Measurements from ENCODE around the gene TRRAP.

Gene TRRAP

DNA sequence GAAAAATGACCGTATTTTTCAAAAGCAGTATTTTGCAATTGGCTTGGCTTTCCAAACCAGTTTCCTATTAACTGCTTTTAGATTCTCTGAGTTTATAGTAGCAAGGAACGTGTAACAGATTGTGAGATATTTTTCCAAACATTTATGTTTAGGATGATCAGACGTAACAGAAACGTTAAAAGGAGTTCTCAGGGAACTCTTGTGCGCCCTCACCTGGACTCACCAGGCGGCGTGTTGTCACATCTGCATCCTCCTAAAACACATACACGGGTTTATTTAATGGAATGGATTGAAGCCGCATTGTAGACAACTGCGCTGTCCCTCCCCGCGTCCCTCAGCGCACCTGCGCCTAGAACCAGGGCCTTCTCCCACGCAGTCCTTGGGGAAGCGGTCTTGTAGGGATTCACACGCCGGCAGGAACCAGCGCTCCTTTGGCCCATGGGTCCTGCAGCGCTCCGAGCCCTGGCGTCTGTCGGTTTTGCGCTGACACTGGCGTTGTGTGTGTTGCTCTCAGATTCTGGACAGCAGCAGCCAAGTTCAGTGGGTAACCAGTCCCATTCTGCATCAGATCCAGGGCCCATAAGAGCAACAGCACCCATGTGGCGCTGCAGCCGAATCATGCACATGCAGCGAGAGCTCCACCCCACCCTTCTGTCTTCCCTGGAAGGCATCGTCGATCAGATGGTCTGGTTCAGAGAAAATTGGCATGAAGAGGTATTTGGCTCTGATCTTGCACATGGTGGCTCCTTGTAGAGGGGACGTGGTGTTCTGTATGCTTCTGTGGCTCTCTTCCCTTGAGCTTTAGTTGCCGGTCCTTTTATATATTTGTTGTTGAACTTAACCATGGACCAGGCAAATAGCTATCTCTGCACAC, 114.9 kb downstream of the TRRAP start:
- no peak for DNase-seq

DNA sequence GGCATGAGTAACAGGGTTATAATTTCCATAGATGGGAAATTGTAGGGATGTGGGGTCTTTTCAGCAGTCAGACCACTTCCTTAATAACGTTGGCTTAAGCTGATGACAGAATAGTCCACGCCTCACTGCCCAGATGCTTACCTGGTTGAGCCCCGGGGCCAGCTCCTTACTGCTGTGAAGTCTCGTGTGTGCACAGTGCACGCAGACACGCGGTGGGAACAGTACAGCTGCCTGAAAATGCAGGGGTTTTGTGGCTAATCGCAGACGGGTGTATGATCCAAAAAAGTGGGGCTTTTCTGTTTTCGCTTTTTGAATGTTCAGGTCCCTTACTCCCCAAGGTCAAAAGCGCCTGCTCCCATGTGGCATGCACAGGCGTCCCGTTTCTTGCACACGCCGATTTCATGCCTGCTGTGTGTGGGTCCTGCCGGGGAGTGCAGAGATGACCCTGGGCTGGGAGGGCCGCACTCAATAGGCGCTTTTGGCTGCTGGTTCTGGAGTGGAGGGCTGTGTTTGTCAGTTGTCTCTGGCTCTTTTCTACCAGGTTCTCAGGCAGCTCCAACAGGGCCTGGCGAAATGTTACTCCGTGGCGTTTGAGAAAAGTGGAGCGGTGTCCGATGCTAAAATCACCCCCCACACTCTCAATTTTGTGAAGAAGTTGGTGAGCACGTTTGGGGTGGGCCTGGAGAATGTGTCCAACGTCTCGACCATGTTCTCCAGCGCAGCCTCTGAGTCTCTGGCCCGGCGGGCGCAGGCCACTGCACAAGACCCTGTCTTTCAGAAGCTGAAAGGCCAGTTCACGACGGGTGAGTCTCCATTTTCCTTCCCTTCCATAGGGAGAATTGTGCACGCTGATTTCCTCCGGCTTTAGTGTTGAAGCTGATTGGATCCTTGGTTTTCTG, 116.0 kb downstream of the TRRAP start:
- DNase-seq = no peak

DNA sequence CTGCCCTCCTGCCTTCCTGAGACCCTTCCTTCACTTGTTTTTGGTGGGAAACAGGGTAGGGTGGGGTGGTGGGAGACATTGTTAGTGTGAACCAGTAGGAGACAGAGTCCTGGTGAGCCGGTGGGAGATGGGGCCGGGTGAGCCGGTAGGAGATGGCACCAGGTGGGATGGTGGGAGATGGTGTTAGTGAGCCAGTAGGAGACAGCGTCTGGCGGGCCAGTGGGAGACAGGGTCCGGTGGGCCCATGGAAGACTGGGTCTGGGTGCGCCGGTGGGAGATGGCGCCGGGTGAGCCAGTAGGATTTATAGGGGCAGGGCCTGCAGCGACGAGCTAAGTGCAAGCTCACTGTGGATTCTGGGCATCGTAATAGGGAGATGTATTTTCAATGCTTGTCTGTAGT, 116.8 kb downstream of the TRRAP start:
- DNase-seq = no peak

DNA sequence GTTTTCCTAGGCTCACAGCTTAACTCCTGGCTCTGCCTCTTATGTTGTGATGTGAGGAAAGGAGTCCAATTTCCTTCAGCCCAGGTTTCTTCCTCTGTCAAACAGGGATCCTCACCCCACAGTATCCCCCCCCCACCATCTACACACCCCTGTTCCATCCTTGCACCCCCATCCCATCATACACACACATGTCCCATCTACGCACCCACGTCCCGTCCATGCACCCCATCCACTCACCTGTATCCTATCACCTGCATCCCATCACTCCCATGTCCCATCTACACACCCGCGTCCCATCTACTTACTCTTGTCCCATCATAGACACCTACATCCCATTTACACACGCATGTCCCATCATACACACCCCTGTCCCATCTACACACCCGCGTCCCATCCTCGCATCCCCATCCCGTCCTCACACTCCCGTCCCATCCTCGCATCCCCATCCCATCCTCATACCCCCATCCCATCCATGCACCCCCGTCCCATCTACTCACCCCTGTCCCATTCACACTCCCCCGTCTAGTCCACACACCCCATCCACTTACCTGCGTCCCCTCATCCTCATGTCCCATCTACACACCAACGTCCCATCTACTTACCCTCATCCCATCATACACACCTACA, 117.3 kb downstream of the TRRAP start:
- DNase-seq = no peak

DNA sequence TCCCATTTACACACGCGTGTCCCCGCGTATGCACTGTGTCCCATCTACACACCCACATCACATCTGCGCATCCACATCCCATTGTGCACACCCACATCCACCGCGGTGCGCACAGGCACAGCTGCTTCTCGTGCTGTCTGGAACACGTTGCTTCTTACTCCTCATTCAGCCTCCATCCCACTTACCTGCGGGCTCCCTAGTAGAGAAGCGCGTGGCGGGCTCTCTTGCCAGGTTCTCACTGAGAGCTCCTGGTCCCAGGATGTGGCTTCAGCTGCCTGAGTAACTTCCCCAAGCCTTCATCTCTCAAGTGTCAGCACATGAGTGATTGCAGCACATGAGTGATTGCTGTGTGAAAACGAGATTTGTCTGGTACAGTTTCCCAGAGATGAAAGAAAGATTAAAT, 117.8 kb downstream of the TRRAP start:
- DNase-seq = peak; percentile 45

DNA sequence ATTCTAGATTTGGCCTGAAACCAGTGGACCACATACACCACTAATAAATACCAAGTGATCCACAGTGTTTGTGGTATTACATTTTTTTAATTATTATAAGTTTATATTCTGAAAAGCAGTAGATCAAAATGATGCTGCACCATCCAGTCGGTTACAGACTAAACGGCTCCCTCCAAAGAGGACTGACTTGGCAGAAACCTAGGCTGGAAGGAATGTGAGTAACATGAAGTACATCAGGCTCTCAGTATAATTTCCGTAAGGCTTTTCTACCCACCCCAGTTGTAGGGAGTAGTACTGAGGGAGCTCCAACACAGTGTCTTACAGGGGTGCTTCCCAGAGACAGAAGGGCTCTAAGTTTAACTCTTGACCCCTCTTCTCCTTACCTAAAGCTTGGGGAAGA, 119.5 kb downstream of the TRRAP start:
- DNase-seq = no peak

DNA sequence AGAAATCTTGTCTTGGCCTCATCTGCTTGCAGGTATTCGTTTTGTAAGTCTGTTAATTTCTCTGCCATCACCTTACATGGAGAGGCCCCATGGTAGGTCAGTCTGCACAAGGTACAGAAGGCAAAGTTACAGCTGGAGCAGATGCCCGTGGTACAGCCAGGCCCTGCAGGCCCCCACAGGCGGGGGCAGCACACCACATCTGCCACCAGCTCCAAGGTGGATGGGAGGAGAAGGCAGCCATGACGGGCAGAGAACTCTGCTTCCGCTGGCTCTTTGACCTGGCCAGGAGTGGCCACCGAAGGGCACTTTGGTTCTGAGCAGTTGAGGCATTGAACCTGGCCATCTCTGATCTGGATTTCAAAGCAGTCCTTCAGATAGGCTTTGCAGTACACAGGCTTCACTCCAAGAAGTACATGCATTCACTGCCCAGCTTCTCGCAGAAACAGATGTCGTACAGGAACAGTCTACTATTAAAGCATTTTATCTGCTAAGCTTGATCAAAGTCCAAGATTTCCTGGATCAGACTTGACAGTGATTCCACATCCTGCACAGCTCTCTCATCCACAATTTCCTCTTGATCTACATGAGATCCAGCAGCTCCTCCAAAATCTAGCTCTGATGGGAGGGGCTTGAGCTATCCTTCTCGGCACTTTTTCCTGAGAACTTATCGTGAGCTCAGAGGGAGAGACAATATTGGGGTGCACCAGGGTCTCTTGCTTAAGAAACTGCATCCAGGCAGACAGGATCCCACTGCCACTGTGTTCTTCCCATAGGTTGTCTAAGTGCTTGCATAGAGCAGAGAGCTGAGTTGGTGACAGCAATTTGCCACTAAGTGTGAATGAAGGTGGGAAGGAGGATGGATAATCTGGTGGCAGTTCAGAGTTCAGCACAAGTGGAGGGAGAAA, 120.7 kb downstream of the TRRAP start:
- DNase-seq = no peak

DNA sequence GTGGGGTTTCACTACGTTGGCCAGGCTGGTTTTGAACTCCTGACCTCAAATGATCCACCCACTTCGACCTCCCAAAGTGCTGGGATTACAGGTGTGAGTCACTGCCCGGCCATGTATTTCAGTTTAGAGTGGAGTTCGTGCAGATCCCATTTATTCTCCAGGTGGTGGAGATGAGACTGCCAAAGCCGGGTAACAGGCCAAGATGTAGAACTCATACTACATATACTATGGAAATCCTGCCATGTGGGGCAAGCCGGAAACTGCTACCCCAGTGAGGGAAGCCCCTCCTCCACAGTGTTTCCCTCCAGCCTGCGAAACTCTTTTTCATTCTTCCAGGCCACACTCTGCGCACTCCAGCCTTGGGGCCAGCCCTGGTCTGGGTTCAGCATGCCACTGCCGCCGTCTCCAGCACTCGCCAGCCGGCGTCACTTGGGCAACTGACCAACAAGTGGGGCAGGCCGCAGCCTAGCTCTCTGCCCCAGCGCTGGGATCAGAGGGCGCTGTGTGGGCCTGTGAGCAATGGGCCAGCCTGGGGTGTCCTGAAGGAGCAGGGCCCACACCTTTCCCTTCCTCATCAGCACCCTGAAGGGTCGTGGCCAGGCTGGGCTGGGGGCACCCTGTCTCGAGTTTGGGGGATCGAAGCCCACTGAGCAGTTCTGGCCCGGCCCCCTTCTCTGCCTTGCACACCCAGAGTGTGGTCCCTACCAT, 122.0 kb downstream of the TRRAP start:
- no peak for DNase-seq

DNA sequence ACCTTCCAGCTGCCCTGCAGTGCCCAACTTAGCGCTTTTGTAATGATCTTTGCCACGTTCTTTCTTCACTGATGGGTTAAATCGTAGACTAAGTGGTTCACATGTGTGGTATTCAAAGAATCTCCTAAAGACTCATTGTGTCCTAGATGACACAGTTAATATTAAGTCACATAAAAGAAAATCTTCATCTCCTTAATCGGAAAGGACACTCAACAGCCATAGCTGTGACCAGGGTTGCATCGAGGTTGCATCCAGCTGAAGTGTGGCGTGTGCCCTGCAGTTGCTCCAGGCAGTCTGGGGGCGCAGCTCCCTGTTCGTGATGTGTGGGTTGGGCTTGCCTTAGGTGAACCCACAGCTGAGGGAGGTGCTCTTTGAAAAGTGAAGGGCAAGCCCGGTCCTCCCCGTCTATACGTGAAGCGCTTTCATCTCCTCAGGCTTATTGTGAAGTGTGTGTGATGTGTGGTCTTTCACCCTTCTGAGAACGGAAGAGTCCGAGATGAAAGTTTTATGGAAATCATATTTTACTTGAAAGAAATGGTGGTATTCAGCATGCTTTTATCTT, 122.7 kb downstream of the TRRAP start:
- no peak for DNase-seq

DNA sequence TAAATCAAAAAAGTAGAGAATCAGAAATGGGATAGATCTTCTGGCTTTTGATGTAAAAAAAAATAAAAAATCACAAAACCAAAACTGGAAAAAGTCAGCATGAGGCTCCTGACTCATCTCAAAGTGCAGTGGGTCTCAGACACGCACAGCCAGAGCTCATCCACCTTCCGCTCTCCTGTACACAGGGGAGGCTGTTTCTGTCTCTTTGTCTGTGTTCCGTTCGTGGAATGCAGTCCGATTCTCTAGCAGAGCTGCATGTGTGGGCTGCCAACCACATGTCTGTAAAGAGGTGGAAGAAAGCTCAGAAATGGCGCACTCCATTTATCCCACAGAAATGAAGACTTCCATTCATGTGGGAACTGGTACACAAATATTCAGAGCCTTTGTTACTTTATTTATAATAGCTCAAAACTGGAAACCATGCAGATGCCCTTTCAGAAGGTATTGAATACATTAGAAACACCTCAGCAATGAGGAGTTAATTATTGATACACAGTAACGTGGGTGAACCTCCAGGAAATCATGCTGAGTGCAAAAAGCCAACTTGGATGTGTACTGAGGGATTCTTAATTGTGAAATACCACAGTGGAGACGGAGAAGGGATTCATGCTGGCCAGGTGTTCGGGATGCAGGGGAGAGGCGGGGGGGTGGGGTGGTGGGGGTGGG, 123.3 kb downstream of the TRRAP start:
- no peak for DNase-seq

DNA sequence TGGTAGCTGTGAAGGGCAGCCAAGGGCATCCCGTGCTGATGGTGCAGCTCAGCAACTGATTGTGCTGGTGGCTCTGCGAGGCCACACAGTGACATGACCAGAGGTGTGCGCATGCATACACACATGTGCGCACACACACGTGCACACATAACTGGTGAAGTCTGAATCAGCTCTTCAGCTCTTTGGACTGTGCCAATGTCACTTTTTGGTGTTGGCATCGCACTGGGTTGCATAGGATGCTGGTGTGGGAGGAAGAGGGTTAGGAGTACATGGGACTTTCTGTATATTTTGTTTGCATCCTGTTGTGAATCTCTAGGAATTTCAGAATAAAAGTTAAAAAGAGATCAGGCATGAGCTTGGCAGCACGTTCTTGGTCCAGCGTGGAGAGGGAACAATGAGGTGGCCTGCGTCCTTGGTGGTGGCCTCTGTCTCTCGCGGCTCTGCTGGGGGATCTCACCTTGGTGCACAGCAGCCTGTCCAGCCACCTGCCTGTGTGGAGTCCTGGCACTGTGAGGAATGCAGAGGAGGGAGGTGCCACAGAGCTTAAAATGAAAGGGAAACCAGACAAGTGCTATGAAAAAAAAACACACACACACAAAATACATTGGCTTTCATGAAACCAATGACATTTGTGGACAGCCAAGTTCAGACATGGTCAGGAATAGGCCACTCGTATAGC, 124.0 kb downstream of the TRRAP start:
- no peak for DNase-seq

DNA sequence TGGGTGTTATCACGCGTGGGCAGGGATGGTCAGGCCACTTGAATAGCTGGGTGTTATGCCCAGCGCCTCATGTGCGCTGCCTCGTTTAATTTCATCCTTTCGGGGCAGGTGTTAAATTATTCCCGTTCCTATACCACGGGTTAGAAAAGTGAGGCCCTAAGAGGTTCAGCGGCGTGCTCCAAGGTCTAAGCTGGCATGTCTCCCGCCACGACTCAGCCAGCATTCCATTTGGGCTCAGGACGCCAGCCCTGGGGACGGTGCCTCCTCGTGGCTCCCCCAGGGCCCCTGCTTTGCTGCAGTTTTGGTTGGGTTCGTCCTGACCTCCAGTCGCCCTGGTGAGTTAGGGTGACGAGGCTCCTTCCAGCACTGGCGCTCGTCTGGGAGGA, 124.5 kb downstream of the TRRAP start:
- no peak for DNase-seq

DNA sequence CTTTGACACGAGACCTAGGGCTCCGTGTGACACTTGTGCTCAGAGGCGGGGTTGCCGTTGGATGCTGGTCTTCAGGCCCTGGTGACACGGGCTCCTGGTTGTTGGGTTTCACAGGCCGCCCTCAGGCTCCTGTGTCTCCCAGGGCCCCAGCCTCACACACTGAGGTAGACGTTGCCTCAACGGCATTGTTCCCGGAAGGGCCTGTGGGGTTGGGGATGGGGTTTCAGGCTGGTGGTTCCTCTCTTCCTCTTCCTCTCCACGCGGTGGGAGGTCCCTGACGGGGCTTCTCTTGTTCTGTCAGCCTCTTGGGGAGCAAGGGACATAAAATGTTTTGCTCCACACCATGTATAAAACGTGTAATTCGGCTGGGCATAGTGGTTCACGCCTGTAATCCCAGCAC, 125.1 kb downstream of the TRRAP start:
- no peak for DNase-seq

DNA sequence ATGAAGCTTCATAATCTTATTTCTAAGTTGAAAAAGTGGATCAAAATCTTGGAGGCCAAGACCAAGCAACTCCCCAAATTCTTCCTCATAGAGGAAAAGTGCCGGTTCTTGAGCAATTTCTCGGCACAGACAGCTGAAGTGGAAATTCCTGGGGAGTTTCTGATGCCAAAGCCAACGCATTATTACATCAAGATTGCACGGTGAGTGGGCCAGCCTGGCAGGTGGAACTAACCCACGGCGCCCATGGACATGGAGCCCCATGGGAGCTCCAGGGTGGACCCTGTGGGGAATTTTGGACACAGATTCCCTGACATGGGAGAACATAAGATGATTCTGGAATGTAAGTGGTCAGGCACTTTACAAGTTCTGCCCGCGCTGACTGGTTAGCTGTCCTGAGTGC, 125.9 kb downstream of the TRRAP start:
- DNase-seq = no peak

DNA sequence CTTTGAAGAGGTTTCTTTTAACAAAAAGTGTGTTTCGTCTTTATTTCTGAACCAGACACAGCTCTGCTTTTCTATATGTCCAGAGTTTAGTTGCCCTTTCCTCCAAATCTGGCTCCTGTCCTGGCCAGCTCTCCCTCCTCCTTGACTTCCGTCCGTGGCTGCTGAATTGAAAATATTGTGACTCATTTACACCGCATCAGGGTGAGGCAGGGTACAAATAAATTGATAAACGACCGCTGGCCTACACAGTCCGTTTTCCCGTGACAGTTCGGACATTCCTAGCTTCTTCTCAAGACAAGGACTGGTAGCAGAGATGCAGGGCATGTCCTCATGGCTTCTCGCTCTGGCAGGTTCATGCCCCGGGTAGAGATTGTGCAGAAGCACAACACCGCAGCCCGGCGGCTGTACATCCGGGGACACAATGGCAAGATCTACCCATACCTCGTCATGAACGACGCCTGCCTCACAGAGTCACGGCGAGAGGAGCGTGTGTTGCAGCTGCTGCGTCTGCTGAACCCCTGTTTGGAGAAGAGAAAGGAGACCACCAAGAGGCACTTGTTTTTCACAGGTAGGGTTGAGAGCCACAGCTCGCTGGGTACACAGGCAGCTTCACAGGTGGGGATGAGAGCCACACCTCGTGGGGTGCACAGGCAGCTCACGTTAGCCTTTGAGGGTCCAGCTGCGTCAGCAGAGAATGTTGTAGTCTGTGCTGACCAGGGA, 126.6 kb downstream of the TRRAP start:
- DNase-seq = no peak

DNA sequence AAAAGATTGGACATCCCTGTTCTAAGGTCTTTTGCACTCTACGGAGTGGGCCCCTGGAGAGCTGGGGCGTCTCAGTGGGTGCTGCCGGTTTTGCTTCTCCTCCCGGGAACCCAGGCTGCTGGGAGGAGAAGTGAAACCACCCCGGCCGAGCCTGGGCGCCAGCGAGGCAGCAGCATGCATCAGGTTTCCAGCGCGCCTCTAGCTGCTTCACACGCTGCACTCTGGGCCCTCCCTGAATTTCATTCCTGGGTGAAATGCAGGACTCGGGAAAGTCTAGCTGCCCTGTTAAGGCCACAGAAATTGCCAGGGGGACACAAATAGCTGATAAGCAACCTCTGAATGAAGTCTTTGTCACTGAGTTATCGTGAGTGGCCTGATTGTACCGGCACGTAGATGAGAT, 127.4 kb downstream of the TRRAP start:
- DNase-seq = no peak

DNA sequence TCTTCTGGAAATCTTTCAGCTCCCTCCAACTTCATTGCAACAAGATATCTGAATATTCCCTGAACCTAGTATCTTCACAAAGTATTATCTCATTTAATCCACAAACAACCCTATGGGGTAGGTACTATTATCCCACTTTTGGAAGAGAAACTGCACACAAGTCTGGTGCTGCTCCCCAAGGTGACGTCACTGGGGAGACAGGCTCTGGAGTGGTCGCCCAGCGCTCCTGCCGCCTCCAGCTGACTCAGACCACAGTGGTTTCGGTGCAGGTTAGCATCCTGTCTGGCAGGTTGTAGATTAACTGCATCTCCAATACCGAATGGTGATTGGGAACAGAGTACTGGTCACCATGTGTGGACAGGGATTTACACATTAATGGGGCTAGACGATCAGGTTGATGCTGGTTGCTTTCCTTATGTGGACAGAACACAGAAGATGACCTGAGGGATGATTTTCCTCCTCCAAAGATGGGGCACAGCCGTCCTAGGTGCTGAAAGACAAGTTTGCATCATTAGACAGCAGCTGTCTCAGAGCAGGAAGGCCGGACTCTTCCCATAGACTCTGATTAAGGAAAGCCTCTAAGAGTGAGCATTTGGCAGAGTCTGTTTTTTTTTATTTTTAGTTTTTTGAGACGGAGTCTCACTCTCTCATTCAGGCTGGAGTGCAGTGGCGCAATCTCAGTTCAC, 128.6 kb downstream of the TRRAP start:
- DNase-seq = no peak

DNA sequence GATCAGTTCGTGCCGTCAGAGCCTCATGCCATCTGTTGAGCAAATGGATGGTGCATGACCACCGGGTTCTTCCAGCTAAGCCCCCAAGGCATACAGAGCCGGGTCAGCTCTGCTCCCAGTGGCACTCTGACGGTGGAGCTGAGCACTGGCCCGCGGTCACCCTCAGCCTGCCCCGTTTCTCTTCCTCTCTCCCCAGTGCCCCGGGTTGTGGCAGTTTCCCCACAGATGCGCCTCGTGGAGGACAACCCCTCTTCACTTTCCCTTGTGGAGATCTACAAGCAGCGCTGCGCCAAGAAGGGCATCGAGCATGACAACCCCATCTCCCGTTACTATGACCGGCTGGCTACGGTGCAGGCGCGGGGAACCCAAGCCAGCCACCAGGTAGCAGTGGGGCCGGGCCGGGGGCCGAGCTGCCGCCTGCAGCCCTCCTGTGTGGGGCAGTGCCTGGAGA, 129.9 kb downstream of the TRRAP start:
- no peak for DNase-seq
